Stimulated activated naive CD8-positive, alpha-beta T cell treated with anti-CD3 and anti-CD28 coated beads, Interleukin-15, Interleukin-2, amounts not matched to agents 100 ng/mL and 50 ng/mL, for 24 hours (primary cell): ENCODE results near the gene C3orf33.
A peak's percentile ranks its signal among the peaks of the same experiment; 100 is the strongest.

Experiments used
- H3K27ac Mint-ChIP-seq: one replicate; pipeline ENCODE4 v1.8.0; 2021; ENCODE audit warnings: mild to moderate bottlenecking, mixed read lengths
- H3K27me3 Mint-ChIP-seq: one replicate; pipeline ENCODE4 v1.8.0; 2021; ENCODE audit warnings: mixed read lengths
- H3K36me3 Mint-ChIP-seq: one replicate; pipeline ENCODE4 v1.8.0; 2021; ENCODE audit warnings: low read depth, mixed read lengths
- H3K4me1 Mint-ChIP-seq: one replicate; pipeline ENCODE4 v1.8.0; 2021; ENCODE audit warnings: low read depth, mixed read lengths
- H3K4me3 Mint-ChIP-seq: one replicate; pipeline ENCODE4 v1.8.0; 2021; ENCODE audit warnings: mild to moderate bottlenecking, mixed read lengths
- H3K9me3 Mint-ChIP-seq: one replicate; pipeline ENCODE4 v1.8.0; 2021; ENCODE audit warnings: mixed read lengths

The C3orf33 gene

GRCh38 chr3:155807823-155808222, 1.7 kb upstream of the C3orf33 start:
- Mint-ChIP-seq H3K27ac (no peak overlapping the region), H3K4me3 (no peak overlapping the region), H3K36me3 (peaks cover 3% of the 10 kb centered on the region), H3K9me3 (no peaks in the 10 kb centered on the region), H3K27me3 (no peaks in the 10 kb centered on the region), H3K4me1 (peaks cover 13% of the 10 kb centered on the region)

GRCh38 chr3:155805204-155805801, 775 bp downstream of the C3orf33 start:
- H3K27me3 Mint-ChIP-seq = no peaks in the 10 kb centered on the region
- peak overlapping the region; percentile 78 for H3K27ac Mint-ChIP-seq
- H3K9me3 Mint-ChIP-seq = no peaks in the 10 kb centered on the region
- H3K36me3 Mint-ChIP-seq = peaks cover 15% of the 10 kb centered on the region
- H3K4me3 Mint-ChIP-seq = peak overlapping the region; percentile 86
- H3K4me1 Mint-ChIP-seq = peaks cover 13% of the 10 kb centered on the region

GRCh38 chr3:155804323-155804722, 1.8 kb downstream of the C3orf33 start:
- Mint-ChIP-seq H3K27ac (no peak overlapping the region), H3K4me3 (no peak overlapping the region), H3K4me1 (peaks cover 13% of the 10 kb centered on the region), H3K36me3 (peaks cover 18% of the 10 kb centered on the region), H3K27me3 (no peaks in the 10 kb centered on the region), H3K9me3 (no peaks in the 10 kb centered on the region)

- no peak overlapping the region for H3K4me3 Mint-ChIP-seq
- H3K4me1 Mint-ChIP-seq = no peaks in the 10 kb centered on the region
- H3K27ac Mint-ChIP-seq = no peak overlapping the region
- H3K27me3 Mint-ChIP-seq = no peaks in the 10 kb centered on the region
- H3K9me3 Mint-ChIP-seq = peaks cover 4% of the 10 kb centered on the region
- peaks cover 44% of the 10 kb centered on the region for H3K36me3 Mint-ChIP-seq
Measured at GRCh38 chr3:155792532-155792931, 13.5 kb downstream of the C3orf33 start.

GRCh38 chr3:155791190-155791589, 14.9 kb downstream of the C3orf33 start:
- peaks cover 1% of the 10 kb centered on the region for H3K4me1 Mint-ChIP-seq
- H3K27ac Mint-ChIP-seq = peak overlapping the region; percentile 9
- H3K4me3 Mint-ChIP-seq = no peak overlapping the region

GRCh38 chr3:155790272-155790925, 15.7 kb downstream of the C3orf33 start:
- Mint-ChIP-seq H3K9me3 (peaks cover 4% of the 10 kb centered on the region), H3K36me3 (peaks cover 27% of the 10 kb centered on the region), H3K27ac (no peak overlapping the region), H3K4me3 (no peak overlapping the region), H3K4me1 (peaks cover 9% of the 10 kb centered on the region), H3K27me3 (no peaks in the 10 kb centered on the region)

More at GRCh38 chr3:155791190-155791589, 14.9 kb downstream of the C3orf33 start:
- Mint-ChIP-seq H3K27me3 (no peaks in the 10 kb centered on the region), H3K9me3 (peaks cover 4% of the 10 kb centered on the region), H3K36me3 (peaks cover 31% of the 10 kb centered on the region)

GRCh38 chr3:155785662-155786295, 20.3 kb downstream of the C3orf33 start:
- no peaks in the 10 kb centered on the region for H3K27me3 Mint-ChIP-seq
- no peak overlapping the region for H3K4me3 Mint-ChIP-seq
- H3K4me1 Mint-ChIP-seq = peaks cover 10% of the 10 kb centered on the region
- no peak overlapping the region for H3K27ac Mint-ChIP-seq
- no peaks in the 10 kb centered on the region for H3K9me3 Mint-ChIP-seq
- peaks cover 21% of the 10 kb centered on the region for H3K36me3 Mint-ChIP-seq

GRCh38 chr3:155782390-155782953, 23.6 kb downstream of the C3orf33 start:
- Mint-ChIP-seq H3K9me3 (no peaks in the 10 kb centered on the region), H3K4me1 (peaks cover 10% of the 10 kb centered on the region), H3K27me3 (no peaks in the 10 kb centered on the region), H3K27ac (no peak overlapping the region), H3K36me3 (peaks cover 23% of the 10 kb centered on the region), H3K4me3 (no peak overlapping the region)

- Mint-ChIP-seq H3K27ac (no peak overlapping the region), H3K4me3 (no peak overlapping the region), H3K4me1 (peaks cover under 1% of the 10 kb centered on the region), H3K27me3 (no peaks in the 10 kb centered on the region), H3K36me3 (peaks cover 23% of the 10 kb centered on the region), H3K9me3 (no peaks in the 10 kb centered on the region)
Measured at GRCh38 chr3:155780291-155780690, 25.8 kb downstream of the C3orf33 start.

- Mint-ChIP-seq H3K9me3 (no peaks in the 10 kb centered on the region), H3K36me3 (peaks cover 37% of the 10 kb centered on the region), H3K27ac (no peak overlapping the region), H3K4me1 (no peaks in the 10 kb centered on the region), H3K4me3 (no peak overlapping the region), H3K27me3 (no peaks in the 10 kb centered on the region)
Measured at GRCh38 chr3:155778462-155778861, 27.6 kb downstream of the C3orf33 start.

GRCh38 chr3:155772801-155773200, 33.3 kb downstream of the C3orf33 start:
- no peak overlapping the region for H3K4me3 Mint-ChIP-seq
- H3K36me3 Mint-ChIP-seq = peaks cover 35% of the 10 kb centered on the region
- no peaks in the 10 kb centered on the region for H3K9me3 Mint-ChIP-seq
- no peaks in the 10 kb centered on the region for H3K27me3 Mint-ChIP-seq
- H3K27ac Mint-ChIP-seq = no peak overlapping the region
- H3K4me1 Mint-ChIP-seq = no peaks in the 10 kb centered on the region

- Mint-ChIP-seq H3K27ac (no peak overlapping the region), H3K27me3 (no peaks in the 10 kb centered on the region), H3K9me3 (no peaks in the 10 kb centered on the region), H3K4me3 (no peak overlapping the region), H3K4me1 (no peaks in the 10 kb centered on the region), H3K36me3 (peaks cover 39% of the 10 kb centered on the region)
Measured at GRCh38 chr3:155771126-155771525, 35.0 kb downstream of the C3orf33 start.

- Mint-ChIP-seq H3K4me1 (no peaks in the 10 kb centered on the region), H3K9me3 (no peaks in the 10 kb centered on the region), H3K27me3 (no peaks in the 10 kb centered on the region), H3K36me3 (peaks cover 38% of the 10 kb centered on the region), H3K4me3 (no peak overlapping the region), H3K27ac (no peak overlapping the region)
Measured at GRCh38 chr3:155766206-155766605, 39.9 kb downstream of the C3orf33 start.

- Mint-ChIP-seq H3K27ac (no peak overlapping the region), H3K27me3 (no peaks in the 10 kb centered on the region), H3K4me3 (no peak overlapping the region), H3K36me3 (peaks cover 25% of the 10 kb centered on the region), H3K9me3 (no peaks in the 10 kb centered on the region), H3K4me1 (no peaks in the 10 kb centered on the region)
Measured at GRCh38 chr3:155763870-155764463, 42.1 kb downstream of the C3orf33 start.

- Mint-ChIP-seq H3K4me3 (no peak overlapping the region), H3K27me3 (no peaks in the 10 kb centered on the region), H3K27ac (no peak overlapping the region)
Measured at GRCh38 chr3:155760653-155761052, 45.4 kb downstream of the C3orf33 start.

More at GRCh38 chr3:155760653-155761052, 45.4 kb downstream of the C3orf33 start:
- H3K9me3 Mint-ChIP-seq = no peaks in the 10 kb centered on the region
- H3K4me1 Mint-ChIP-seq = no peaks in the 10 kb centered on the region
- peaks cover 19% of the 10 kb centered on the region for H3K36me3 Mint-ChIP-seq
